Thymus (tissue), 11 donors: Measurements from ENCODE around the gene ZDHHC7. TPM values are rescaled to one million over a fixed set of nuclear protein-coding genes. Genes with fewer than 3 reads are reported as not detected.

ENCODE experiments used
- DNase-seq, 9 donors: peaks; one replicate each; pipeline ENCODE4 v3.0.0-alpha.2; 2013; ENCODE audit warnings: low spot score in 9 of 9, low read depth in 6 of 9, missing footprints in 1 of 9
- H3K27ac ChIP-seq, 2 donors: one replicate each; pipeline ENCODE4 v1.5.1; 2013; ENCODE audit warnings: control low read depth in 1 of 2, low read depth in 1 of 2, low read length in 1 of 2, mild to moderate bottlenecking in 1 of 2, moderate library complexity in 1 of 2
- H3K27me3 ChIP-seq, 2 donors: one replicate each; pipeline ENCODE4 v1.5.1; 2013; ENCODE audit warnings: low read length in 1 of 2; ENCODE audit not compliant: control insufficient read depth in 2 of 2, insufficient read depth in 1 of 2
- H3K36me3 ChIP-seq, 2 donors: one replicate each; pipeline ENCODE4 v1.5.1; 2013; ENCODE audit warnings: low read length in 1 of 2, mild to moderate bottlenecking in 1 of 2, moderate library complexity in 1 of 2; ENCODE audit not compliant: control insufficient read depth in 2 of 2, insufficient read depth in 2 of 2
- H3K4me1 ChIP-seq, 2 donors: one replicate each; pipeline ENCODE4 v1.5.1; 2013; ENCODE audit warnings: low read length in 2 of 2; ENCODE audit not compliant: control insufficient read depth in 2 of 2, insufficient read depth in 2 of 2
- H3K4me3 ChIP-seq, 2 donors: one replicate each; pipeline ENCODE4 v1.5.1; 2013; ENCODE audit warnings: low read length in 2 of 2, control low read depth in 1 of 2, mild to moderate bottlenecking in 1 of 2
- H3K9me3 ChIP-seq, 2 donors: one replicate each; pipeline ENCODE4 v1.5.1; 2013; ENCODE audit warnings: low read length in 1 of 2, mild to moderate bottlenecking in 1 of 2; ENCODE audit not compliant: control insufficient read depth in 2 of 2, insufficient read depth in 1 of 2
- WGBS: extraction: QIAGEN DNeasy Blood & Tissue Kit; methylation state at CpG from one replicate; pipeline ENCODE4 v1.1.7; 2013; 5-methylcytosine and 5-hydroxymethylcytosine counted together
- polyA plus RNA-seq: library from polyadenylated mRNA; stranded (reverse); fragments of 200-250 nt; gene quantifications from one replicate; pipeline ENCODE4 v1.2.3, GENCODE V29; 2013
- total RNA-seq: library from RNA; stranded (reverse); fragments of 120-200 nt; gene quantifications from one replicate; pipeline ENCODE4 v1.2.4, GENCODE V29; 2013
- donor health status: healthy.

The ZDHHC7 gene
- total and polyA plus RNA-seq, 2 donors, result 19.0 to 24.6 TPM

GRCh38 chr16:84982434-84982833 lies 28.9 kb downstream of the ZDHHC7 start:
- WGBS, result 79% methylated on average over 9 of the region's 9 CpGs
- DNase-seq, result peak in 1 of 9 donors; percentile 26
- peaks cover 53 to 63% of the 10 kb centered on the region in 2 donors for H3K36me3 ChIP-seq
- no peaks in the 10 kb centered on the region for H3K9me3 ChIP-seq
- H3K4me3 ChIP-seq, result no peak overlapping the region
- no peaks in the 10 kb centered on the region for H3K27me3 ChIP-seq
- no peak overlapping the region for H3K27ac ChIP-seq
- H3K4me1 ChIP-seq, result peaks cover 0 to 4% of the 10 kb centered on the region in 2 donors

- H3K27me3 ChIP-seq, result no peaks in the 10 kb centered on the region
- WGBS, result 98% methylated on average over 4 of the region's 4 CpGs
- H3K4me3 ChIP-seq, result no peak overlapping the region
- DNase-seq, result no peak
- peaks cover 67 to 70% of the 10 kb centered on the region in 2 donors for H3K36me3 ChIP-seq
- no peaks in the 10 kb centered on the region for H3K4me1 ChIP-seq
- no peaks in the 10 kb centered on the region for H3K9me3 ChIP-seq
- no peak overlapping the region for H3K27ac ChIP-seq
Observed at GRCh38 chr16:84979516-84979915, 31.8 kb downstream of the ZDHHC7 start.

GRCh38 chr16:84976644-84977400 lies 34.5 kb downstream of the ZDHHC7 start:
- DNase-seq, result no peak
- Histone ChIP-seq H3K9me3 (no peaks in the 10 kb centered on the region), H3K27me3 (no peaks in the 10 kb centered on the region), H3K36me3 (peaks cover 62 to 66% of the 10 kb centered on the region in 2 donors), H3K27ac (no peak overlapping the region), H3K4me1 (no peaks in the 10 kb centered on the region), H3K4me3 (no peak overlapping the region)
- 96% methylated on average over 17 of the region's 17 CpGs for WGBS

GRCh38 chr16:84975522-84975921 lies 35.8 kb downstream of the ZDHHC7 start:
- no peaks in the 10 kb centered on the region for H3K27me3 ChIP-seq
- H3K4me3 ChIP-seq, result no peak overlapping the region
- no peaks in the 10 kb centered on the region for H3K9me3 ChIP-seq
- peaks cover 51 to 54% of the 10 kb centered on the region in 2 donors for H3K36me3 ChIP-seq
- WGBS, result 98% methylated on average over 22 of the region's 22 CpGs
- H3K27ac ChIP-seq, result no peak overlapping the region
- H3K4me1 ChIP-seq, result no peaks in the 10 kb centered on the region
- DNase-seq, result no peak

GRCh38 chr16:84975066-84975465 lies 36.3 kb downstream of the ZDHHC7 start:
- H3K36me3 ChIP-seq, result peaks cover 51 to 54% of the 10 kb centered on the region in 2 donors
- no peak for DNase-seq
- H3K4me1 ChIP-seq, result no peaks in the 10 kb centered on the region
- H3K27me3 ChIP-seq, result no peaks in the 10 kb centered on the region
- H3K4me3 ChIP-seq, result no peak overlapping the region
- 96% methylated on average over 12 of the region's 12 CpGs for WGBS
- no peaks in the 10 kb centered on the region for H3K9me3 ChIP-seq
- H3K27ac ChIP-seq, result no peak overlapping the region

- WGBS, result 93% methylated on average over 23 of the region's 23 CpGs
- Histone ChIP-seq H3K9me3 (no peaks in the 10 kb centered on the region), H3K27me3 (no peaks in the 10 kb centered on the region), H3K4me1 (no peaks in the 10 kb centered on the region), H3K4me3 (no peak overlapping the region), H3K36me3 (peaks cover 47 to 52% of the 10 kb centered on the region in 2 donors), H3K27ac (no peak overlapping the region)
- no peak for DNase-seq
Observed at GRCh38 chr16:84973776-84974523, 37.4 kb downstream of the ZDHHC7 start.

GRCh38 chr16:84973236-84973635 lies 38.1 kb downstream of the ZDHHC7 start:
- H3K27me3 ChIP-seq, result no peaks in the 10 kb centered on the region
- H3K27ac ChIP-seq, result no peak overlapping the region
- no peak for DNase-seq
- no peaks in the 10 kb centered on the region for H3K9me3 ChIP-seq
- no peak overlapping the region for H3K4me3 ChIP-seq
- H3K4me1 ChIP-seq, result no peaks in the 10 kb centered on the region
- H3K36me3 ChIP-seq, result peaks cover 41 to 47% of the 10 kb centered on the region in 2 donors
- 98% methylated on average over 15 of the region's 15 CpGs for WGBS

GRCh38 chr16:84970447-84971127 lies 40.7 kb downstream of the ZDHHC7 start:
- H3K27ac ChIP-seq, result no peak overlapping the region
- H3K9me3 ChIP-seq, result no peaks in the 10 kb centered on the region
- H3K4me1 ChIP-seq, result no peaks in the 10 kb centered on the region
- peak; percentile 25 to 82 (median 56) for DNase-seq
- peaks cover 15 to 20% of the 10 kb centered on the region in 2 donors for H3K36me3 ChIP-seq
- 29% methylated on average over 18 of the region's 18 CpGs for WGBS
- H3K27me3 ChIP-seq, result no peaks in the 10 kb centered on the region
- H3K4me3 ChIP-seq, result no peak overlapping the region

GRCh38 chr16:84967828-84968227 lies 43.5 kb downstream of the ZDHHC7 start:
- no peaks in the 10 kb centered on the region for H3K4me1 ChIP-seq
- no peak for DNase-seq
- no peaks in the 10 kb centered on the region for H3K9me3 ChIP-seq
- H3K36me3 ChIP-seq, result no peaks in the 10 kb centered on the region
- H3K4me3 ChIP-seq, result no peak overlapping the region
- H3K27ac ChIP-seq, result no peak overlapping the region
- WGBS, result 94% methylated on average over 16 of the region's 16 CpGs
- no peaks in the 10 kb centered on the region for H3K27me3 ChIP-seq
